K562 (cell line): ENCODE data around the gene OR11A1. TPM values are rescaled to one million over a fixed set of nuclear protein-coding genes. Genes with fewer than 3 reads are reported as not detected.

Experiments
- ATAC-seq: fragments of 200-7000 bp; cut with Tn5 transposase; 3 replicates; pipeline ENCODE4 v1.9.1; 2020; ENCODE audit warnings: moderate library complexity
- BruUV-seq: library from RNA; stranded (reverse); fragments of 400-500 nt; replicated peaks from 2 replicates; lab custom pipeline; 2021; lab: Mats Ljungman, UMichigan
- CTCF ChIA-PET: fragments of 300-600 bp; formaldehyde crosslinking; extraction: SDS; loops from one replicate; lab custom pipeline; 2021; ENCODE audit warnings: low intra/inter-chr PET ratio; lab: Yijun Ruan, JAX
- POLR2A ChIA-PET: fragments of 300-600, 350-650 bp; sonication (Branson Sonifier 250); formaldehyde crosslinking; extraction: SDS; loops from one replicate; lab custom pipeline; 2021; ENCODE audit warnings: antibody characterized with exemption, inconsistent platforms; lab: Yijun Ruan, JAX
- DNase-seq, 4 experiments: peaks; one replicate each; pipeline versions ENCODE4 v3.0.0 to v3.0.0-alpha.2; 2011 to 2018; ENCODE audit warnings: low spot score in 3 of 4, mixed read lengths in 3 of 4; ENCODE audit errors: extremely low read depth in 1 of 4
- FAIRE-seq: peaks from 2 replicates; lab custom pipeline; 2011; peaks lifted over from hg19 to GRCh38; lab: Jason Lieb, UNC
- H2AFZ ChIP-seq: 2 replicates; pipeline ENCODE4 v1.6.0; 2011; ENCODE audit warnings: low read depth, low read length, control low read depth, inconsistent platforms
- H3K27ac ChIP-seq: fragments of 200-600 bp; 3 replicates; pipeline ENCODE4 v1.8.0; 2011; ENCODE audit warnings: low read depth, mild to moderate bottlenecking, control low read depth, inconsistent platforms, low read length, moderate library complexity, mixed read lengths; ENCODE audit errors: extremely low read depth
- H3K27me3 ChIP-seq, 2 experiments: fragments of 300-600 bp in 1 of 2; 2 replicates in 1 of 2; 3 replicates in 1 of 2; pipeline versions ENCODE4 v1.6.0 to v1.8.0; 2011; ENCODE audit warnings: inconsistent platforms in 2 of 2, low read length in 2 of 2, mild to moderate bottlenecking in 1 of 2, mixed read lengths in 1 of 2, moderate library complexity in 1 of 2; ENCODE audit not compliant: control insufficient read depth in 2 of 2, insufficient read depth in 2 of 2
- H3K36me3 ChIP-seq: fragments of 300-600 bp; 3 replicates; pipeline ENCODE4 v1.8.0; 2011; ENCODE audit warnings: mild to moderate bottlenecking, low read length, inconsistent platforms; ENCODE audit not compliant: control insufficient read depth, insufficient read depth
- H3K4me1 ChIP-seq, 2 experiments: fragments of 200-600 bp in 1 of 2; replicated peaks in 1 of 2; 2 replicates in 1 of 2; 3 replicates in 1 of 2; pipeline versions ENCODE4 v1.5.1 to v1.8.0; 2011; ENCODE audit warnings: inconsistent platforms in 2 of 2, low read length in 2 of 2, mild to moderate bottlenecking in 1 of 2, mixed read lengths in 1 of 2, moderate library complexity in 1 of 2; ENCODE audit not compliant: control insufficient read depth in 2 of 2, insufficient read depth in 2 of 2
- H3K4me2 ChIP-seq: 2 replicates; pipeline ENCODE4 v1.6.1; 2011; ENCODE audit warnings: low read length, control low read depth, inconsistent platforms, mixed read lengths; ENCODE audit not compliant: insufficient read depth
- H3K4me3 ChIP-seq: fragments of 200-600 bp; sonication (generic), shearing (Covaris generic); 2 replicates; pipeline ENCODE4 v1.5.1; 2016; ENCODE audit warnings: control low read depth, inconsistent platforms
- H3K79me2 ChIP-seq: fragments of 200-600 bp; 3 replicates; pipeline ENCODE4 v1.8.0; 2011; ENCODE audit warnings: low read length, inconsistent platforms; ENCODE audit not compliant: control insufficient read depth, insufficient read depth
- H3K9ac ChIP-seq, 2 experiments: 2 replicates each; pipeline versions ENCODE4 v1.6.0 to v1.6.1; 2011; ENCODE audit warnings: low read depth in 2 of 2, low read length in 2 of 2, control low read depth in 1 of 2, inconsistent platforms in 1 of 2, mild to moderate bottlenecking in 1 of 2, mixed read lengths in 1 of 2; ENCODE audit not compliant: insufficient read depth in 1 of 2
- H3K9me1 ChIP-seq: one replicate; pipeline ENCODE4 v1.6.0; 2011; ENCODE audit warnings: inconsistent platforms, mild to moderate bottlenecking, low read length, moderate library complexity; ENCODE audit not compliant: control insufficient read depth, insufficient read depth
- H3K9me3 ChIP-seq: replicated peaks from 2 replicates; pipeline ENCODE4 v1.5.1; 2011; ENCODE audit warnings: low read depth, low read length, inconsistent platforms; ENCODE audit not compliant: control insufficient read depth, insufficient read depth
- H4K20me1 ChIP-seq: replicated peaks from 2 replicates; pipeline ENCODE4 v1.6.1; 2011; ENCODE audit warnings: low read length, inconsistent platforms, mixed read lengths; ENCODE audit not compliant: control insufficient read depth, insufficient read depth
- ADNP ChIP-seq: fragments of 200-800 bp; sonication (Bioruptor generic); IDR thresholded peaks from 2 replicates; pipeline ENCODE4 v1.6.1; 2016; ENCODE audit warnings: missing genetic modification characterization, missing compliant biosample characterization
- BDP1 ChIP-seq: IDR thresholded peaks from 3 replicates; pipeline ENCODE4 v1.6.1; 2011; ENCODE audit not compliant: insufficient read length, insufficient read depth
- CBX5 ChIP-seq: IDR thresholded peaks from 2 replicates; pipeline ENCODE4 v1.6.1; 2014; ENCODE audit warnings: low read depth, borderline replicate concordance
- KAT2B ChIP-seq: IDR thresholded peaks from one replicate; pipeline ENCODE4 v1.6.1; 2012; ENCODE audit warnings: low read depth, mild to moderate bottlenecking, control low read depth, inconsistent platforms, low read length, moderate library complexity
- MEF2A ChIP-seq: IDR thresholded peaks from 2 replicates; pipeline ENCODE4 v1.6.1; 2011; ENCODE audit warnings: low read depth, mild to moderate bottlenecking, low read length, moderate library complexity; ENCODE audit not compliant: control insufficient read depth
- PHF20 ChIP-seq: fragments of 450-650 bp; IDR thresholded peaks from 2 replicates; pipeline ENCODE4 v1.6.1; 2018; ENCODE audit not compliant: partially characterized antibody
- PHF21A ChIP-seq: fragments of 450-650 bp; IDR thresholded peaks from 2 replicates; pipeline ENCODE4 v1.6.1; 2017; ENCODE audit warnings: low read depth, borderline replicate concordance
- SMAD1 ChIP-seq: fragments of 150-350 bp; IDR thresholded peaks from 2 replicates; pipeline ENCODE4 v1.6.1; 2014; ENCODE audit warnings: low read length, low read depth; ENCODE audit not compliant: partially characterized antibody
- SRSF3 ChIP-seq: fragments of 200-400 bp; formaldehyde crosslinking; IDR thresholded peaks from 2 replicates; pipeline ENCODE4 v1.6.1; 2016; ENCODE audit warnings: mild to moderate bottlenecking, low read length, moderate library complexity; ENCODE audit not compliant: insufficient read depth
- ZBTB34 ChIP-seq: fragments of 250-450 bp; sonication (Bioruptor Pico); IDR thresholded peaks from 2 replicates; pipeline ENCODE4 v1.8.0; 2021; ENCODE audit warnings: mild to moderate bottlenecking, moderate library complexity
- ZNF224 ChIP-seq: sonication (generic); formaldehyde crosslinking; IDR thresholded peaks from 2 replicates; pipeline ENCODE4 v1.8.0; 2022; ENCODE audit warnings: mild to moderate bottlenecking, missing genetic modification reagents
- ZNF57 ChIP-seq: fragments of 450-650 bp; formaldehyde crosslinking; IDR thresholded peaks from 2 replicates; pipeline ENCODE4 v1.4.0; 2020; ENCODE audit warnings: mild to moderate bottlenecking, moderate library complexity
- WGBS: fragments of 100-300 bp; shearing (Covaris generic); methylation state at CpG from one replicate; pipeline ENCODE4 v1.1.6; 2016; ENCODE audit warnings: low coverage, mixed read lengths; ENCODE audit not compliant: insufficient coverage; ENCODE audit errors: missing lambda C conversion rate; 5-methylcytosine and 5-hydroxymethylcytosine counted together
- in situ Hi-C: fragments of 300-500 bp; cut with MboI; formaldehyde crosslinking; loops from 4 replicates; pipeline ENCODE4 v1.15.0; 2018; ENCODE audit warnings: inconsistent platforms, mixed read lengths
- intact Hi-C: fragments of 100-400 bp; cut with micrococcal nuclease; formaldehyde crosslinking; loops from 2 replicates; pipeline ENCODE4 v1.14.2; 2022
- polyA plus RNA-seq, 8 experiments: library from polyadenylated mRNA; depleted of rRNA in 4 of 8; stranded (reverse) in 5 of 8; unstranded in 3 of 8; fragments of >200 nt; fragmentation: Nextera tagmentation in 2 of 8; fragmentation: Illumina TruSeq in 1 of 8; extraction: Ambion mirVana in 2 of 8; extraction: Trizol in 1 of 8; gene quantifications; 2 replicates each; pipeline versions ENCODE4 v1.2.1 to v1.2.3, GENCODE V29; 2011 to 2014; ENCODE audit warnings: inconsistent platforms in 1 of 8, missing spikeins in 1 of 8
- total RNA-seq, 7 experiments: library from RNA; depleted of rRNA in 6 of 7; stranded (reverse); fragments of >200 nt in 6 of 7; fragmentation: Illumina TruSeq in 2 of 7; extraction: Trizol in 2 of 7; gene quantifications; 2 replicates each; pipeline versions ENCODE4 v1.2.1 to v1.2.3, GENCODE V29; 2011 to 2021; ENCODE audit warnings: low replicate concordance in 1 of 7
- TF ChIP-seq, protein P1 (sequence below): fragments of 200-800 bp; sonication (Bioruptor generic); IDR thresholded peaks from 2 replicates; pipeline ENCODE4 v1.6.1; 2017; ENCODE audit warnings: missing genetic modification characterization, missing compliant biosample characterization

Gene OR11A1
- total and polyA plus RNA-seq, 9 of the 15 experiments (the other 6 are each of a cell fraction or from before 2014, with no cell fraction given) = not detected

DNA sequence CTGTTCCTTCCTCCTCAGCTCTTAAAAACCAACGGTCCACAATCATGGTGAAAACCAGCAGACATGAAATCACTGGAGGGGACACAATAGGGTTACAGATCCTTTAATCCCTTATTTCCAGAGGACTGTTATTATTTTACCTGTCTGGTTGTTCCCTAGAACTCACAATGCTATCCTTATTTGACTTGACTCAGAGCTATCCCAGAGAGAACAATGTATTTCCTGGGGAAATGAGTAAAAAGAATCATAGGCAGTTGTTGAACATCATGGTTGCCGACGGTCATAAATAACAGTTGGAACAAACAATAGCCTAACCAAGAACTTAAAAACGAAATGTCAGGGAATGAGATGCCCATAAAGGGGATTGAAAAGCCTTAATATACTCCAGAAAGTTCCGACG is 9.4 kb upstream of the OR11A1 start (continued):
- TF ChIP-seq SMAD1 (no peak), SRSF3 (no peak), KAT2B (no peak), CBX5 (no peak)
- TF ChIP-seq, all 486 proteins: peak for 0

- POLR2A ChIA-PET = no interaction called here
- no peaks in the 10 kb centered on the region for H3K4me1 ChIP-seq
- intact Hi-C loops = no loop called here
- H3K4me3 ChIP-seq = no peak overlapping the region
- 0 out of 5 replicates have a peak, but pooled peaks cover 0 to 2% of the 10 kb centered on the region in 2 experiments for H3K27me3 ChIP-seq
- no peaks in the 10 kb centered on the region for H3K9me1 ChIP-seq
- H3K9me3 ChIP-seq = no peaks in the 10 kb centered on the region
- FAIRE-seq (no peak), DNase-seq (no peak), ATAC-seq (no peak)
- H3K79me2 ChIP-seq = no peaks in the 10 kb centered on the region
- no peaks in the 10 kb centered on the region for H4K20me1 ChIP-seq
- BruUV-seq = no TSS peak
- H3K27ac ChIP-seq = no peak overlapping the region
- in situ Hi-C loops = no loop called here
- no peak overlapping the region for H2AFZ ChIP-seq
- H3K36me3 ChIP-seq = no peaks in the 10 kb centered on the region
- CTCF ChIA-PET = no interaction called here
- TF ChIP-seq BDP1 (no peak), ZNF224 (CRISPR knock-in tag) (no peak), ADNP (no peak), PHF21A (no peak), PHF20 (no peak), ZBTB34 (no peak), ZNF57 (no peak), MEF2A (no peak)
- TF ChIP-seq, protein P1, sequence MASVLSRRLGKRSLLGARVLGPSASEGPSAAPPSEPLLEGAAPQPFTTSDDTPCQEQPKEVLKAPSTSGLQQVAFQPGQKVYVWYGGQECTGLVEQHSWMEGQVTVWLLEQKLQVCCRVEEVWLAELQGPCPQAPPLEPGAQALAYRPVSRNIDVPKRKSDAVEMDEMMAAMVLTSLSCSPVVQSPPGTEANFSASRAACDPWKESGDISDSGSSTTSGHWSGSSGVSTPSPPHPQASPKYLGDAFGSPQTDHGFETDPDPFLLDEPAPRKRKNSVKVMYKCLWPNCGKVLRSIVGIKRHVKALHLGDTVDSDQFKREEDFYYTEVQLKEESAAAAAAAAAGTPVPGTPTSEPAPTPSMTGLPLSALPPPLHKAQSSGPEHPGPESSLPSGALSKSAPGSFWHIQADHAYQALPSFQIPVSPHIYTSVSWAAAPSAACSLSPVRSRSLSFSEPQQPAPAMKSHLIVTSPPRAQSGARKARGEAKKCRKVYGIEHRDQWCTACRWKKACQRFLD (CRISPR knock-in tag) = no peak
- no peak overlapping the region for H3K9ac ChIP-seq
- 2% methylated on average over 2 of the region's 2 CpGs for WGBS
- H3K4me2 ChIP-seq = no peak overlapping the region
These were observed 8.9 kb upstream of the OR11A1 start for GRCh38 chr6:29465801-29466200.
